ENCODE measurements around the gene SLCO4A1.

DNA sequence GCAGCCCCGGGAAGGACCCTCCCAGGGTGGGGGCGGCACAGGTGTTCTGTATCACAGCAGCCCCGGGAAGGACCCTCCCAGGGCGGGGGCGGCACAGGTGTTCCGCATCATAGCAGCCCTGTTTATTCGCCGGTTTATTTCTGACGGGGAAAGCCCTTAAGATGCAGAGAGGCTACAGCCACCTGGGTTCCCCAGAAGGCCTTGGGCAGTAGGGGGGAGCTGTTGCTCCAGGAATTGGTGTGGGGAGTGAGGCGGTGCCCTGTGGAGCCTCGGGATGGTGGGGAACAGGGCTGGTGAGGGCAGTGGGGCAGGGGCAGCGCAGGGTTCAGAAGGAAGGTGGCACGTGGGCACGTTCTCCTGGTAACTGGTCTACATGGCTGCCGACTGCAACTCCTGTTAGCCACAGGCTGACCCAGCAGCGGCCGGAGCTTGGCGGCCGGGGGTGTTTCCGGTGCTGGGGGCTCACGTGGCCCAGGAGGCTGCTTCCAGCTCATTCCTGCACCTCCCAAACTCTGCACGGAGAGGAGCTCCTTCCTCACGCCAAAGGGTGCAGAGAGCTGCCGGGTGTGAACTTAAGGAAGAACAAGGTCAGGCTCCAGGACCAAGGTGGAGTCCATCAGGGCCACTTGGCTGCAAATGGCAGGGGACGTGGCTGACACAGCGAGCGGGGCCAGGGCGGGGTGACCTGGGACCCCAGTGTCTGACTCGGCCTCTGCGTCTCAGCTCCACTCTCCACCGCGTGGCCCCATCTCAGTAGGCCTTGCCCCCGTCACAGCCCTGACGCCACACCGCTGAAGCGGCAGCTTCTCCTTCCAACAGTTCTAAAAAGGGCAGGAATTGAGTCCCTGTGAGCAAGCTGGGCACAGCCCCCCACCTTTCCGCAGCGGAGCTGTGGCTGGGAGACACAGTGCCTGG, 13.2 kb downstream of the SLCO4A1 start:
- no peak for TF ChIP-seq ARNT (IDR thresholded peaks at IDR 0.05)
- TF ChIP-seq EP300 (IDR thresholded peaks at IDR 0.05; ENCODE audit: low read length), result no peak
- TF ChIP-seq CREB1 (IDR thresholded peaks at IDR 0.05), result no peak
- no peak for TF ChIP-seq CREB1 (CRISPR knock-in tag; IDR thresholded peaks at IDR 0.05)
- no peak for TF ChIP-seq ARHGAP35 (IDR thresholded peaks at IDR 0.05; ENCODE audit: partially characterized antibody)
- TF ChIP-seq JUND (IDR thresholded peaks at IDR 0.05; ENCODE audit: borderline replicate concordance, low read depth, low read length), result no peak
- TF ChIP-seq JUND (tag; IDR thresholded peaks at IDR 0.05; ENCODE audit: borderline replicate concordance, low read depth, low read length), result no peak
- TF ChIP-seq CTCF (IDR thresholded peaks at IDR 0.05 in 2 of 3, conservative IDR thresholded peaks at IDR 0.05 in 1 of 3; ENCODE audit: insufficient read depth in 2 of 3, low read depth in 1 of 3, low read length in 3 of 3), result no peak
- no peak for TF ChIP-seq KAT7 (CRISPR knock-in tag; IDR thresholded peaks at IDR 0.05; ENCODE audit: borderline replicate concordance)
- TF ChIP-seq MLLT1 (IDR thresholded peaks at IDR 0.05), result no peak
- TF ChIP-seq FOXK1 (CRISPR knock-in tag; IDR thresholded peaks at IDR 0.05; ENCODE audit: borderline replicate concordance), result no peak
- no peak for TF ChIP-seq CCAR2 (IDR thresholded peaks at IDR 0.05; ENCODE audit: low read depth, low read length)

Data from K562 (cell line).